Heart right ventricle (tissue), 16 donors: ENCODE measurements around the gene ASPHD2. TPM values are rescaled to one million over a fixed set of nuclear protein-coding genes. Genes with fewer than 3 reads are reported as not detected.

Experiments
- ATAC-seq, 8 donors: fragments of 200-7000 bp; cut with Tn5 transposase; one replicate each; pipeline ENCODE4 v1.9.1; 2020; ENCODE audit warnings: mild to moderate bottlenecking in 8 of 8, moderate library complexity in 8 of 8, moderate number of reproducible peaks in 1 of 8
- DNase-seq, 2 donors: peaks; one replicate each; pipeline ENCODE4 v3.0.0-alpha.2; 2020
- H3K27ac ChIP-seq, 10 donors: fragments of 200-600 bp; sonication (generic) in 2 of 10; one replicate each; pipeline versions ENCODE4 v1.5.0 to v1.8.0; 2020 to 2022; ENCODE audit warnings: mild to moderate bottlenecking in 3 of 10
- H3K27me3 ChIP-seq, 7 donors: fragments of 200-600 bp; one replicate each; pipeline ENCODE4 v1.8.0; 2021 to 2022; ENCODE audit warnings: mild to moderate bottlenecking in 2 of 7
- H3K36me3 ChIP-seq, 9 donors: fragments of 200-600 bp; sonication (generic) in 1 of 9; one replicate each; pipeline versions ENCODE4 v1.5.0 to v1.8.0; 2020 to 2022; ENCODE audit warnings: mild to moderate bottlenecking in 2 of 9
- H3K4me1 ChIP-seq, 9 donors: fragments of 200-600 bp; sonication (generic) in 1 of 9; one replicate each; pipeline versions ENCODE4 v1.5.0 to v1.8.0; 2020 to 2022; ENCODE audit warnings: mild to moderate bottlenecking in 4 of 9
- H3K4me3 ChIP-seq, 10 donors: fragments of 200-600 bp; sonication (generic) in 2 of 10; one replicate each; pipeline versions ENCODE4 v1.5.0 to v1.8.0; 2020 to 2022; ENCODE audit warnings: mild to moderate bottlenecking in 7 of 10, moderate library complexity in 2 of 10
- H3K9me3 ChIP-seq, 11 donors: fragments of 200-600 bp in 10 of 11; sonication (generic) in 2 of 11; one replicate each; pipeline versions ENCODE4 v1.5.0 to v1.8.0; 2013 to 2022; ENCODE audit warnings: mild to moderate bottlenecking in 2 of 11, control low read depth in 1 of 11, moderate library complexity in 1 of 11
- WGBS, 2 donors: extraction: QIAGEN DNeasy Blood & Tissue Kit; methylation state at CpG; one replicate each; pipeline ENCODE4 v1.1.7; 2013; ENCODE audit warnings: inconsistent platforms in 1 of 2; 5-methylcytosine and 5-hydroxymethylcytosine counted together
- intact Hi-C, 10 donors: fragments of 100-400 bp; cut with DNase I; formaldehyde crosslinking; loops; one replicate each; pipeline versions ENCODE4 v1.11.1 to v1.14.2; 2022
- long read RNA-seq, 3 donors: library from polyadenylated mRNA; unstranded; transcript quantifications; one replicate each; pipeline ENCODE4 v2.0.0, GENCODE V29; 2020 to 2021
- polyA plus RNA-seq, 2 donors: library from polyadenylated mRNA; stranded (reverse); fragments of 200-250 nt; gene quantifications; one replicate each; pipeline ENCODE4 v1.2.3, GENCODE V29; 2013
- total RNA-seq, 10 donors: library from RNA; stranded (reverse); fragmentation: NEBNext Ultra II Directional in 3 of 10; extraction: Animal tissue kit (Norgen Biotek cat#: 25700) in 3 of 10; gene quantifications; one replicate each; pipeline versions ENCODE4 v1.2.1 to v1.2.4, GENCODE V29; 2021 to 2023
- TF ChIP-seq, protein P1 (sequence below), 9 donors: fragments of 200-600 bp; sonication (generic) in 2 of 9; IDR thresholded peaks; one replicate each; pipeline versions ENCODE4 v1.5.0 to v1.8.0; 2021 to 2022; ENCODE audit warnings: antibody characterized with exemption in 9 of 9, mild to moderate bottlenecking in 5 of 9, moderate library complexity in 1 of 9
- donor health status: Arrhythmogenic right ventricular cardiomyopathy.
- donor health status: ischemic (EF 13 %, LVEDD 7.1; RV severe dilation, severe dysfunction).
- donor health status: healthy with polysubstance abuse.
- donor health status: DM: no; HTN: yes; CAD: no.
- donor health status: DM: no; HTN: no; CAD: no.
- donor health status: ischemic (EF 25% LVEDD 6.9; RV normal size, moderate dysfunction).
- donor health status: ischemic (EF 25% LVEDD 5.7; RV mildly dilated, moderate dysfunction).
- donor health status: healthy.
- donor health status: DM: yes; HTN: yes; CAD: no.
- donor health status: Ischemic cardiomyopathy.
- donor health status: ischemic (EF 35%, LVEDD 5.7; RV mildly dilated, moderate dysfunction).
- donor health status: nonischemic (EF 11% LVEDD 7.7; RV severe dilation, severe dysfunction).
- donor health status: DM: yes; HTN: yes; CAD: no.
- donor health status: PGD.
- donor health status: ischemic (EF 29% LVEDD 5.4; RV normal size, mild dysfunction).
- donor health status: nonischemic (EF 23%, LVEDD 6.1; RV moderate dilation, normal function).

ASPHD2 gene, protein sequence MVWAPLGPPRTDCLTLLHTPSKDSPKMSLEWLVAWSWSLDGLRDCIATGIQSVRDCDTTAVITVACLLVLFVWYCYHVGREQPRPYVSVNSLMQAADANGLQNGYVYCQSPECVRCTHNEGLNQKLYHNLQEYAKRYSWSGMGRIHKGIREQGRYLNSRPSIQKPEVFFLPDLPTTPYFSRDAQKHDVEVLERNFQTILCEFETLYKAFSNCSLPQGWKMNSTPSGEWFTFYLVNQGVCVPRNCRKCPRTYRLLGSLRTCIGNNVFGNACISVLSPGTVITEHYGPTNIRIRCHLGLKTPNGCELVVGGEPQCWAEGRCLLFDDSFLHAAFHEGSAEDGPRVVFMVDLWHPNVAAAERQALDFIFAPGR
- total RNA-seq (1 to 10 TPM in 1 of 10 donors, under 1 TPM in 7, not detected in 2; 0.07 to 1.8 (median 0.13) TPM), polyA plus RNA-seq (under 1 TPM in 1 of 2 donors, not detected in 1; 0.19 TPM)
- long read RNA-seq, donor 1, result 0 reads
- long read RNA-seq, donor 2, result 0 reads
- long read RNA-seq, donor 3, result 0 reads

DNA sequence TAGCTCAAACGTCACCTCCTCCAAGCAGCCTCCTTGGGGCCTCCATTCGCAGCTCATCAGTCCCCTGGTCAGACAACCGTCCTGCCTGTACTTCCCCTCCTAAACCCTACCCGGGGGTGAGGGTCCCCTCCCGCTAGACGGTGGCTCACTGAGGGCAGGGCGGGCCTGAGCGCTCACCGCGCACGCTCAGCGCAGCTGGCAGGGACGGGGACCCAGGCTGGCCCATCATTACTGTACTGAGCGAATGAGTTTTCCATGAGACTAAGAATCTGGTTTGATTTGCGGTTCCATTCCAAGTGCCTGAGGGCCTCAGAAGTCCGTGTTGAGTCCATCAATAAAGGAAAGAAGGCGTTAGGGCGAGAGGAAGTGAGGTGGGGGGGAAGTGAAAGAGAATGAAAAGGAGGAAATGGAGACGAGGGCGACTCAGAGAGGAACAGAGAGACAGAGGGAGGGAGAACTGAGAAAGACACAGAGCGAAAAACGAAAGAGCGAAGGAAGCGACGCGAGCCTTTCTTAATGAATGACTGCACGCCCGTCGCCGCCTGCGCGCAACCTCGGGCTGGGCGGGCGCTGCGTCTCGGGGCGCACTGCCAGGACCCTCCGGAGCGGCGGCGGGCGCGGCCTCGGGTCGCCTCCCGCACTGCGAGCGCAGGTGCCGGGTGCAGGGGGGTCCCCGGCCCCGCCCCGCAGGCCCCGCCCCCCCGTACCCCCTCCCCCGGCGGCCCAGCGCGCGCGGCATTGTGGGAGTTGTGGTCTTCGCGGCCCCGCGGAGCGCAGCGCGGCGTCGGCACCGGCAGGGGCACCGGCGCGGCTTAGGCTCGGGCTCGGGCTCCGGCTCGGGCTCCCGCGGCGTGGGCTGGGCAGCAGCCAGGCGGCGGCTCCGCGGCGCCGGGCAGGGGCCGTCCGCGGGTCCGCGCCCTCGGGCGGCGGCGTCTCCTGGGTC lies at the start of gene ASPHD2:
TSS of gene ASPHD2 (plus strand) at position 746 of the 943 bp plus-strand sequence. CDS start 4,356 bp downstream, outside the sequence.
- Histone ChIP-seq H3K4me3 (peak within 1 kb of the TSS; percentile 26 to 69 (median 58)), H3K27ac (peak within 1 kb of the TSS in 8 of 10 donors; percentile 18 to 92 (median 54)), H3K9me3 (peaks cover 0 to 1% (median 0%) of the 10 kb centered on the region in 11 donors), H3K27me3 (peaks cover 0 to 34% (median 17%) of the 10 kb centered on the region in 7 donors), H3K4me1 (peaks cover 0 to 33% (median 0%) of the 10 kb centered on the region in 9 donors), H3K36me3 (peaks cover 0 to 4% (median 0%) of the 10 kb centered on the region in 9 donors)
- DNase-seq, result peak; percentile 26 to 54
- intact Hi-C loops, result no loop called here
- TF ChIP-seq, protein P1, sequence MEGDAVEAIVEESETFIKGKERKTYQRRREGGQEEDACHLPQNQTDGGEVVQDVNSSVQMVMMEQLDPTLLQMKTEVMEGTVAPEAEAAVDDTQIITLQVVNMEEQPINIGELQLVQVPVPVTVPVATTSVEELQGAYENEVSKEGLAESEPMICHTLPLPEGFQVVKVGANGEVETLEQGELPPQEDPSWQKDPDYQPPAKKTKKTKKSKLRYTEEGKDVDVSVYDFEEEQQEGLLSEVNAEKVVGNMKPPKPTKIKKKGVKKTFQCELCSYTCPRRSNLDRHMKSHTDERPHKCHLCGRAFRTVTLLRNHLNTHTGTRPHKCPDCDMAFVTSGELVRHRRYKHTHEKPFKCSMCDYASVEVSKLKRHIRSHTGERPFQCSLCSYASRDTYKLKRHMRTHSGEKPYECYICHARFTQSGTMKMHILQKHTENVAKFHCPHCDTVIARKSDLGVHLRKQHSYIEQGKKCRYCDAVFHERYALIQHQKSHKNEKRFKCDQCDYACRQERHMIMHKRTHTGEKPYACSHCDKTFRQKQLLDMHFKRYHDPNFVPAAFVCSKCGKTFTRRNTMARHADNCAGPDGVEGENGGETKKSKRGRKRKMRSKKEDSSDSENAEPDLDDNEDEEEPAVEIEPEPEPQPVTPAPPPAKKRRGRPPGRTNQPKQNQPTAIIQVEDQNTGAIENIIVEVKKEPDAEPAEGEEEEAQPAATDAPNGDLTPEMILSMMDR (IDR thresholded peaks at IDR 0.05), result no peak
- ATAC-seq, result peak; percentile 63 to 83 (median 71)
- 1 to 2% methylated on average over 73 to 96 of the region's 96 CpGs for WGBS, 2 donors

DNA sequence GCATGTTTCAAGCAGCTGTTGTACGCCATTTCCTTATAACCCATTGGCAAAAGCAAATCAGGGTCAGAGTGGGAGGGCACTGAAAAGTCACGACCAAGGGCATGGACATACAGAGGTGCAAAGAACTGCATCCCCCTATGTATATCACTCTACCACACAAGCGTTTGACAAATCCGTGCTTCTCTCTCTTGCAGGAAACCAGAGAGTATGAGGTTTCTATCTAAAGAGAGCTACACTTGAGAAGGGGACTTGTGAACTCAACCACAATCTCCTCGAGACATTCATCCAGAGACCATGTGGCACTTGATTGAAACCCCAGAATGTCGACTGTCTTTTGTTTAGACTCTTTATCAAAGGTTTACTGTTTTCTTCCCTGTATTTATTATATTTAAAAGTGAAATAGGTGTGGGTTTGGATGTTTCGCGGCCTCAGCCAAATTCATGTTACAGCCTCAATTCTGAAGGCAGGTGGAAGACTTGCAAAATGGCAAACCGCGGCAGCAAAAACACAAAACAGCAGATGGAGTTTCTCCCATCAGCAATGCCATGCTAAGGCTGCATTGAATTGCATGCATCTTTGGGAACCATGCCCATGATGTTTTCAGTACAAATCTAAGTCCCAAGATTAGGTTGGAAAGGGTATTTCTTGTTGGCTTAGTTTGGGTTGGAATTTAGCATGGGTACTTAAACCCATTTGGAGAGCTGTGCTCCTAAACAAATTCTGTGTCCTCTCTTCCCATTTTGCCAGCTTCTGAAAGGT lies 48.8 kb upstream of the ASPHD2 start:
- Histone ChIP-seq H3K9me3 (peaks cover 0 to 10% (median 0%) of the 10 kb centered on the region in 11 donors), H3K27me3 (peaks cover 0 to 80% (median 36%) of the 10 kb centered on the region in 7 donors), H3K4me3 (no peak overlapping the region), H3K27ac (no peak overlapping the region), H3K36me3 (no peaks in the 10 kb centered on the region), H3K4me1 (peaks cover 0 to 6% (median 0%) of the 10 kb centered on the region in 9 donors)
- WGBS, 2 donors, result 71% methylated on average over 10 of the region's 10 CpGs
- TF ChIP-seq, protein P1 (IDR thresholded peaks at IDR 0.05), result no peak
- DNase-seq, result no peak
- ATAC-seq, result no peak
- intact Hi-C loops, result no loop called here

DNA sequence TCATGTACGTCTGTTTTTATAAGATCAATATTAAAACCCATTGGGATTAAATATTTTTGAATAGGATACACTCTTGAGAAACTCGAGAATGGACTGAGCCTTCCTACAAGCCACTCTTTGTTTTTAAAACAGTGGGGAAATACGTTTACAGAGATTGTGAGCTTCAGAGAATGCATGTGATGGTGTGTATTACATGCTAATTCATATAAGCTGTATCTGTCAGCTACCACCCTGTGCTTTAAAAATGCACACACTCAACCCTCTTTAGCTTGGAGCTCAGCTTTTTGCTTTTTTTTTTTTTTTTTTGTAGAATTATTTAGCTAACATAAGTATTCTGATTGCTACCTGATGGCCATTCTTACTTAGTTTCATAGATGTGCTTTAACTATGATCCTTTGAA lies 46.3 kb upstream of the ASPHD2 start:
- Histone ChIP-seq H3K4me3 (no peak overlapping the region), H3K9me3 (peaks cover 0 to 10% (median 0%) of the 10 kb centered on the region in 11 donors), H3K4me1 (peaks cover 0 to under 1% (median 0%) of the 10 kb centered on the region in 9 donors), H3K27me3 (peaks cover 0 to 73% (median 20%) of the 10 kb centered on the region in 7 donors), H3K27ac (no peak overlapping the region), H3K36me3 (no peaks in the 10 kb centered on the region)
- intact Hi-C loops, result no loop called here
- 62 to 65% methylated on average over 3 of the region's 3 CpGs for WGBS, 2 donors
- DNase-seq (no peak), ATAC-seq (no peak)
- TF ChIP-seq, protein P1 (IDR thresholded peaks at IDR 0.05), result no peak
